ENCODE measurements around the gene PRRG2.

GRCh38 chr19:49551531-49551930, 29.6 kb upstream of the PRRG2 start:
- TF ChIP-seq EZH2 (IDR thresholded peaks at IDR 0.05) (no peak), POLR2AphosphoS5 (IDR thresholded peaks at IDR 0.05; ENCODE audit: borderline replicate concordance, low read depth, low read length) (peak; percentile 34; the same call in 1 of the 2 replicates), FOXP2 (optimal IDR thresholded peaks at IDR 0.05; ENCODE audit: control extremely low read depth, extremely low read length, insufficient read depth) (no peak)

All from SK-N-MC (cell line).